HG03175 (cell line): ENCODE measurements around the gene SAA1.
A peak's percentile ranks its signal among the peaks of the same experiment; 100 is the strongest.

Source experiments
- ATAC-seq: cut with Tn5 transposase; IDR thresholded peaks from one replicate; pipeline ENCODE4 v1.9.1; 2021; ENCODE audit warnings: mild to moderate bottlenecking, moderate library complexity; ENCODE audit not compliant: unreplicated experiment

SAA1 gene

DNA sequence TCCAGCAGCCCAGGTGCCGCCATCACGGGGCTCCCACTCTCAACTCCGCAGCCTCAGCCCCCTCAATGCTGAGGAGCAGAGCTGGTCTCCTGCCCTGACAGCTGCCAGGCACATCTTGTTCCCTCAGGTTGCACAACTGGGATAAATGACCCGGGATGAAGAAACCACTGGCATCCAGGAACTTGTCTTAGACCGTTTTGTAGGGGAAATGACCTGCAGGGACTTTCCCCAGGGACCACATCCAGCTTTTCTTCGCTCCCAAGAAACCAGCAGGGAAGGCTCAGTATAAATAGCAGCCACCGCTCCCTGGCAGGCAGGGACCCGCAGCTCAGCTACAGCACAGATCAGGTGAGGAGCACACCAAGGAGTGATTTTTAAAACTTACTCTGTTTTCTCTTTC, at the start of gene SAA1:
Gene SAA1, plus strand, starts transcription at position 316 of the 400 bp plus-strand sequence. CDS start 624 bp downstream, outside the sequence.
- no peak for ATAC-seq

DNA sequence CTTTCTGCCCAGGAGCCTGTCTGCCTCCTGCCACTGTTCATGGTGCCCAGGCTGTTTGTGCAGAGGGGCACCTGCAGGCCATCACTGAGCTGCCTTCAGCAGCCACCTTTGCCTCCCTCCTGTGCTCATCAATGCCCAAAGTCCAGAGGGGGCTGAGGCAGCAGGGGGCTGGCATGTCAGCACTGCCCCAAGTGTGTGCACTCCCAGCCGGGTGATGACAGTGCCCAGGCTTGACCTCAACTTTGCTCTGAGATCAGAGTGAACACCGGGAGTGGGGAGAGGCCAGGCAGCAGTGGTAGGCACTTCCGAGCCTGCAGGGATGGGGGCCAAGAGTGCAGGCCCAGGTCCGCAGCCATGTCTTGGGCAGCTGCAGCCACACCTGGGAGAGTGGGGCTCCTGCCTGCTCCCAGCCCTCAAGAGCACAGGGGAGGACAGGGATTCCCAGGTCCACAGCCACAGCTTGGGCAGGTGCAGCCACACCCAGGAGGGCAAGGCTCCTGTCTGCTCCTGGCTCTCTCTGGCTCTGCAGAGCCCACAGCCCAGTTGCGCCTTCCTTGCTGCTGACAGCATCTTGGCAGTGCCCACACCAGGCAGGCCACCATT, 44.7 kb upstream of the SAA1 start:
- ATAC-seq: no peak

DNA sequence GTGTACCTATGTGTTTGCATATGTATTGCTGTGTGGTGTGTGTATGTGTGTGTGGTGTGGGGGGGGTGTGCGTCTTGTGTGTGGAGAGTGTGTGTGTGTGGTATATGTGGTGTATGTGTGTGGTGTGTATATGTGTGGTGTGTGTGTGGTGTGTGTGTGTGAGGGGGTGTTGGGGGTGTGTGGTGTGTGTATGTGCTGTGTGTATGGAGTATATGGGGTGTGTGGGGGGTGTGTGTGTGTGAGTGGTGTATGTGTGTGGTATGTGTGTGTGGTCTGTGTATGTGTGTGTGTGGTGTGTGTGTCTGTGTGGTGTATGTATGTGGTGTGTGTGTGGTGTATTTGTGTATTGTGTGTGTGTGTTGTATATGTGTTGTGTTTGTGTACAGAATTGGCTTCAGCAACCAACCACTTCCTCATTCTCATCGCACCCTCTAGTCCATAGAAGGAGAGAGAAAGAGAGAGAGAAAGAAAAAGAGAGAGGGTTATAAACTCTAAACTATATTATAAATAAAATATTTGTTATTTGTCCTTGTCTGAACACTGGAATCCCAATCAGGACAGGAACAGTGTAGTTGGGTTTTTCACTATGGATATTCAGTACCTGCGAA, 43.1 kb upstream of the SAA1 start:
- ATAC-seq: no peak

DNA sequence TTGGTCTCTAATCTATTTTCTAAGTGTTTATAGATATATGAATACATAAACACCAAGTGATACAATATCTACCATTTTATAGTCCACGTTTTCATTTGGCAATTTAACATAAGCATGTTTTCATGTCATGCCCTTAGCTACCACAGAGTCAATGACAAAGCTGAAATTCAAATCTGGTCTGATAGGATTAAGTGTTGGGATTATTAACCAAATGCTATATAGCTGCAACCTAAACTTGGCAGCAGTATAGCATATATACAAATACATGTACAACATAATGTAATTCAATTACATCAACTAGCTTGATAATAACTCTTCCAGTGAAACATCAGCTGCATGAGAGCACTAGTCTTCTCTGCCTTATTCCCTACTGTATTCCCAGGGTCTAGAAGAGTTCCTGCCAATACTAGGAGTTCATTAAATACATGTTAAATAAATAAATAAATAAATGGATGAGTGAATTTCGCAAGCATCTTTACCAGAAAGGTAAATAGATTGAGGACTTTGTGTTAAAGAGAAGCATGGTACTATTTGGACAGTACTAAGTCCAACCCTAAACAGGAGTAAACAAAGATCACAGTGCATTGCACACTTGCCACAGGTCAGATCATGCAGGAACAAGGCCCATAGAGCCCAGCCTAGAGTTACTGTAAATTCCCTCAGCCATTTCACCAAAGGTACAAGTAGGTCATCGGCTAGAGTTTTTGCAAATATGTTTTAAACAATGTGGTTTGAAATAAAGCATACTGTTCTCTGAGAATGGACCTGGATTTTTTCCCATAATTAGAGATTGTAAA, 42.3 kb upstream of the SAA1 start:
- ATAC-seq: no peak

DNA sequence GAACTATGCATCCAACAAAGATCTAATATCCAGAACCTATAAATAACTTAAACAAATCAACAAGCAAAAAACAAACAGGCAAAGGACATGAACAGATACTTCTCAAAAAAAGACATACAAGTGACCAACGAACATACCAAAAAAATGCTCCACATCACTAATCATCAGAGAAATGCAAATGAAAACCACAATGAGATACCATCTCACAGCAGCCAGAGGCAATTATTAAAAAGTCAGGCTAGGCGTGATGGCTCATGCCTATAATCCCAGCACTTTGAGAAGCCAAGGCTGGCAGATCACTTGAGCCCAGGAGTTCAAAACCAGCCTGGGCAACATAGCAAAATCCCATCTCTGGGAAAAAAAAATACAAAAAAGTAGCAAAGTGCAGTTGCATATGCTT, 40.2 kb upstream of the SAA1 start:
- ATAC-seq: no peak

DNA sequence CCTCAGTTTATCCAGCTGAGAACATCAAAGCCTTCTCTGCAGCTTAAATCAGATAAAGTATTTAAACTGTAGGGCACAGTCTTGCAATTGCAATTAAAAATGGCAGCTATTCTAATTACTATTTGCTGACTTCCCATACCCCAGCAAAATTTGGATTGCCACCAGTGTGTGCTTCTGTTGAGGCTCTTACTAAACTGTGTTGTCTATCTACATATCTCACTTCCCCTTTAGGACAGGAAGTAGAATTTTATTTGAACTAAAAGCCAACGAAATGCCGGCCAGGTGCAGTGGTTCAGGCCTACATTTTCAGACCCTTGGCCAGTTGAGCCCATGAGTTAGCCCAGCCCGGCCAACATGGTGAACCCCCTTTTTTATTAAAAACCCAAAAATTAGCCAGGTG, 36.6 kb upstream of the SAA1 start:
- ATAC-seq: peak; percentile 98

DNA sequence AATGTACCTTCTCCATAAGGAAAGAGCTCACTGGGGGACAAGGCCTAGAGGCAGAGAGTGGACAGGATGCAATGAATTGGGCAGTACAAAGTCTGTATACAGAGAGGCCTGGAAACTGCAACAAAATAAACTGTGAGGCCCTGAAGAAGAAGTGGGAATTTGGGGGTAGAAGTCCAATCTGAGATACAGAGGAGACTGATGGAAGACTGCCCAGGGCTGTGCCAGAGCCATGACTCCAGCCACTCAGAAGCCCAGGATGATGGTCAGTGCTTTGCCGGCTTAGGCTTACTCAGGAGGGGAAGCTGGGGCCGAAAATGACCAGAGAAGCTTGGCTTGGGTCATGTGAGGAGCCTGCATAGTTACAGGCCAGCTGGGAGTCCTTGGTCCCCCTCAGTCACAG, 35.2 kb upstream of the SAA1 start:
- ATAC-seq: no peak

DNA sequence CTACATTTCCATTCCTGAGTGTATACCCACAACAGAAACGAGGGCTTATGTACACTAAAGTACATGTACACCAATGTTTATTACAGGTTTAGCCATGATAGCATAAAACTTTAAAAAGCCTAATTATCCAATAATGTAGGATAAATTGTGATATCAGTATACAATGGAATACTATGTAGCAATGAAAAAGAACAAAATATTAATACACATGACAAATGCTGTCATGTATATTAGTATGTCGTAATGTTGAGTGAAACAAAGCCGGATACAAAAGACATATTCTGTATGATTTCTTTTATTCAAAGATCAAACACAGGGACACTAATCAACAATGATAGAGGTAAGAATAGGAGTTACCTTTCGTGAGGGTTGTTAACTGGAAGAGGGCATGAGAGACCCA, 32.2 kb upstream of the SAA1 start:
- ATAC-seq: no peak

DNA sequence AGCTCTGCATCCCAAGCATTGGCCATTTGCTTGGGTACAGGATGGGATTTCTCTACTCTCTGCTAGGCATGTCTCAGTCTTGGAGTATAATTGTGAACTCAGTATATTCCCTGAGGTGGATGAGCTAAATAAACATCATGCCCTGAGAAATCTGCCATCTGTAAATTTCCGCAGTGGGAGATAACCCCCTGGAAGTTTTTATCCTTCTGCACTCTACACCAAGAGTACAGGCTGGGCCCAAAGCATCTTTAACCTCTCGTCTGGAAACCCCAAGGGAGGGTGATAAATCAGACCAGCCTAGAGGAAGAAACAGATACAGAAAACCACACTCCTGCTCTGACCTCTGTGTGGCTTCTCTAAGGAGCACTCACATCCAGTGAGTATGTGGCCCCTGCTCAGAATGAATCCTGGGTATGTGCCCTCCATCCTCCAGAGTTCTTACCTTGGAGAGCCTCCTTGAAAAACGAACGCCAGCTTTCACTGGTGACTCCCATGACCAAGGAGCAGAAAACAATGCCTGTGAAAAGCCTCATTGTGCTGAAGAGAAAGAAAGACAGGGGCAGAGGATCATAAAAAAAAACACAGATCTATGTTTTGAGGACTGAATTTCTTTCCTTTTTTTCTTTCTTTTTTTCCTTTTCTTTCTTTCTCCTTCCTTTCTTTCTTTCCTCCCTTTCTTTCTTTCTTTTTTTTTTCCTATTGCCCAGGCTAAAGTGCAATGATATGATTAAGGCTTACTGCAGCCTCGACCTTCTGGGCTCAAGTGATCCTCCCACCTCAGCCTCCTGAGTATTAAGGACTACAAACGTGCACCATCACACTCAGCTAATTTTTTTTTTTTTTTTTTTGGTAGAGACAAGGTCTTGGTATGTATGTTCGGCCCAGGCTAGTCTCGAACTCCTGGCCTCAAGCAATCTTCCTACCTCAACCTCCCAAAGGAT, 30.4 kb upstream of the SAA1 start:
- ATAC-seq: no peak

DNA sequence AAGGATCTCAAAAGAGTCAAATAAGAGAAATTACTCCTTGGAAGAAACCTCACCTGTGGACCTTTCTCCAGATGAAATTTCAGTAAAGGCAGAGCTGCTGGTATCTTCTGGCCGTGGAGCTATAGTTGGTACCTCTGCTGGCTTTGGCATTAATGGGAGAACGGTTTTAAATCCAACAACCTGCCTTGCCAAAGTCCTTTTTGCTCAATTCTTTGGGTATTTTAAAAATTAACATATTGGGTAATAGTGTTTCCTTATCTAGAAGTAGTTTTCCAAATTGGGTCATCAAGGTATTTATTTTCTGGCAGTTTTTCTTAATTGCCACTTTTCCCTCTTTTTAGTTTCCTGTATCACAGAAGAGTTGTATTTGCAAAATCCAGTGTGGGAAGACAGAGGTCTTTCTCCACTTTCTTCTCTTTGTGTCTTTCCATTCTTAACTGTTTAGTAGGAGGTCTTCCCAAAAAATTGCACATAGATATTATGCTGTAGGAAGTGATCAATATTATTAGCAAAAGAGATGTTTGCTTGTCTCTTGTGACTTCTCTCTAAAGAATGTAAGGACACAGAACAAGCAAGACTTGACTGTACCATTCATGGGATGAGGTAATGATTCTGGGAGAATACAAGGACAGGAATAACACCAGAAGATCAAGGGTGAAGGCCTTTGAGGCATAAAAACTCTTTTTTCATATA, 29.3 kb upstream of the SAA1 start, which contains the start of gene SAA4:
Gene SAA4, minus strand, starts transcription at position 139 of the 693 bp plus-strand sequence. CDS start 876 bp downstream, outside the sequence.
- ATAC-seq: no peak

DNA sequence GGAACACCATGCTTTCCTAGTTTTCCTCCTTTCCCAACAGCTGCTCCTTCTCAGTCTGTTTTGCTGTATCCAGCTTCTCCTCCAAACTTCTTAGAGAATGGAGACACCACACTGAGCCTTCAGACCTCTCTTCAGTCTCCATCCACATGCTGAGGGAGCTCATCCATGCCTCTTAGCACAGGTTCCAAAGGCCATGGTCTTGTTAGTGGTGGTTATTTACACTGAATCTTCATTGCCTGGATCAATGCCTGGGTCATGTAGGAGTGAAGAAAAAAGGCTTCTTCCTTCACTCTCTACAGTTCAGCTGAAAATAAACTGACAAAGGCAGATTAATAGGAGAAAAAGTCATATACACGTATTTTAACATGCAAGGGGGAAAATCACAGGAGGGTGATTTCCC, 26.4 kb upstream of the SAA1 start:
- ATAC-seq: no peak

DNA sequence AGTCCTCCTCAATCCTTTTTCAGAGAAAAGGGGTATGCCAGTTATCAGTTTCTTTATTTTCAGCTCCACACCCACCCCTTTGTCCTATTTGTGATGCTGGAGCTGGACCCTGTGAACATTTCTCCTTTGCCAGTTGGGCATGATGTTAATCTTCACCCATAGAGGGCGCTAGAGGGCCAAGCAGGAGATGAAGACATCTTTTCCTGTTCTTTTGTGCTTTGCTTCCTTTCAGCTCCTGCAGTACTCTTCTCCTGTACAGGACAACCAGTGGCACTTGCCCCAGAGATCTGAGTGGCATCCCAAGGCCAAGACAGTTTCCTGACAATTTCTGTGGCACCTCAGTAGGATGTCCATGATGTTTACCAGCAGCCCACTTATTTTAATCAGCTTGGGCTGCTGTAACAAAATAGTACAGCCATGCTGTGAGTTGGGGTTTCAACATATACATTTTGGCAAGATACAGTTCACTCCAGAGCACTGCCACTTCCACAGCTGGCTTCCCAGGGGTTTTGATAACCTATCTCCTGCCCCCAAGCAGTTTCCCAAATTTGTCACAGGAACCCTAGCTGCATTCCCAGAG, 22.2 kb upstream of the SAA1 start:
- no peak for ATAC-seq

DNA sequence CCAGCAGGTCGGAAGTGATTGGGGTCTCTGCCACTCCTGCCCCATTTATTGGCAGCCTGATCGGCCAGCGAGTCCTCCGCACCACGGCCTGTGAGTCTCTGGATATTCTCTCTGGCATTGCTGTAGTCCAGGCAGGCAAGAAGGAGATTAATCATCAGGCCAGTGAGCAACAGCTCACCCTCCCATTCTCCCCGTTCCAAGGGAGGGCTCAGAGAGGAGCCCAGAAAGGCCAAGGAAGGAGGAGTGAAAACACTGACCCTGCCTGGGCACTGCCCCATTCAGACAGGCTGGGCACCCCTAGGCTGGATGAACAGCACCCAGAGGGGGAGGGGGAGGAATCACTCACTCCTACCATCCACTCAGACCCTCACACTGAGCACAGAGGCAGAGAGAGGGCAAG, 20.7 kb upstream of the SAA1 start:
- no peak for ATAC-seq

DNA sequence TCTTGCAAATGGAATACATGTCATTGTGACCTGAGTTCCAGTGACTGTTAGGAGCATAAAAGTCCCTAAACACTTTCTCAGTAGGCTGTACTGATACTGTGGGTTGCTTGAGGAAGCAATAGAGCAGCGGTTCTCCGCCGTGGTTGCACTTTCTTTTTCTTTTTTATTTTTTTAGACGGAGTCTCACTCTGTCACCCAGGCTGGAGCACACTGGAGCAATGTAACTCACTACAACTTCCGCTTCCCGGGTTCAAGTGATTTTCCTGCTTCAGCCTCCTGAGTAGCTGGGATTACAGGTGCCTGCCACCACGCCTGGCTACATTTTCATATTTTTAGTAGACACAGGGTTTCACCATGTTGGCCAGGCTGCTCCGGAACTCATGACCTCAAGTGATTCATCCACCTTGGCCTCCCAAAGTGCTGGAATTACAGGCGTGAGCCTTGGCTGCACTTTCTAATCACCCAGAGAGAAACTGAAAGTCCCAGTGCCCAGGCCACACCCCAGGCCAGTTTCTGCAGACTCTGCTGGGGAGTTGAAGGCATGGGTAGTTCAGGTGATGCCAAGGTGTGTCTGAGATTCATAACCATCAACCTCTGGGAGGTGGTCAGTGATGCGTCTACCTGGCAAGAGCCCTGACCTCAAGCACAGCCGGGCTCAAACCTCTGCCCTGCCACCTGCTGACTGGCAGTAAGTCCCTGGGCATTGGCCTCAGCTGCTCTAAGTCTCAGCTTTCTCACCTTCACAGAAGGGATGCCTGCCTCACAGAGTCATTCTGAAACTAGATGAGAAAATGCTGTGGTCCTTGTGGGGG, 19.5 kb upstream of the SAA1 start:
- peak; percentile 83 for ATAC-seq

DNA sequence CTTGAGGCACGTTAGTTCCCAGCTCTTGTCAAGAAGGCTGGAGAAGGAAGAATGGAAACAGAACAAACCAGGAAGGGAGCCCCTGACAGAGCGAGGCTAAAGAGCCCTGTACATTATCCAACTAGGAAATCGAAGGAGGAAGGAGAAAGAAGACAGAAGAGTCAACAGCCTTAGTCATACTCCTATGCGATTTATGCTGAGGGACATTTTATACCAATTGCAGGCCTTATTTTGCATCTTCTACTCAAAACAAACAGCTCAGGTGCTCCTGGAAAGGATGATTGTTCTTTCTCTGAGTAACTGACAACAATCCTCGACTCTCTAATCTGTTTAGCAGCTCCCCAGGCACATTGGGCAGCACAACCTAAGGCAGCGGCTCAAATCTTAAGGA, 18.9 kb upstream of the SAA1 start:
- peak; percentile 6 for ATAC-seq

DNA sequence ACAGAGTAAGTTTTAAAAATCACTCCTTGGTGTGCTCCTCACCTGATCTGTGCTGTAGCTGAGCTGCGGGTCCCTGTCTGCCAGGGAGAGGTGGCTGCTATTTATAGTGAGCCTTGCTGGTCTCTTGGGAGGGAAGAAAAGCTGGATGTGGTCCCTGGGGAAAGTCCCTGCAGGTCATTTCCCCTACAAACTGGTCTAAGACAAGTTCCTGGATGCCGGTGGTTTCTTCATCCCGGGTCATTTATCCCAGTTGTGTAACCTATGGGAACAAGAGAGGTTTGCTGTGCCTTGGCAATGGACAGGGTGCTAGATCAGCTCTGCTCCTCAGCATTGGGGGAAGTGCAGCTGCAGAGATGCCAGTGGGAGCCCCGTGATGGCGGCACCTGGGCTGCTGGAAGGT, 17.5 kb upstream of the SAA1 start, which contains the start of gene SAA2:
Gene SAA2, minus strand, starts transcription at position 108 of the 400 bp plus-strand sequence. CDS start 657 bp downstream, outside the sequence.
- ATAC-seq: no peak

DNA sequence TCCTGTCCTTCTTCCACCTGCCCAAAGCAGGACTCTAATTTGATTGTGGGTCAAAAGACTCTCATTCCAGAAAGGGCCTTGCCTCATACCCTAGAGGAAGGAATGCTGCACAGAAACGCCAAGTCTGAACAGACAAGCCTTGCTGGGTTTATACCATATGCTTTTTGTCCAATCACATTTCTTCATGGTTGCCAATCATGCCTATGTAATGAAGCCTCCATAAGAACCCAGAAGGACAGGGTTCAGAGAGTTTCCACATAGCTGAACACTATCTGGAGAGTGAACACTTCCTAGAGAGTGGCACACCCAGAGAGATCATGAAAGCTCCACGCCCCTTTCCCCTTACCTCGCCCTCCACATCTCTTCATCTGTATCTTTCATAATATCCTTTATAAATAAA, 12.8 kb upstream of the SAA1 start:
- ATAC-seq: no peak

DNA sequence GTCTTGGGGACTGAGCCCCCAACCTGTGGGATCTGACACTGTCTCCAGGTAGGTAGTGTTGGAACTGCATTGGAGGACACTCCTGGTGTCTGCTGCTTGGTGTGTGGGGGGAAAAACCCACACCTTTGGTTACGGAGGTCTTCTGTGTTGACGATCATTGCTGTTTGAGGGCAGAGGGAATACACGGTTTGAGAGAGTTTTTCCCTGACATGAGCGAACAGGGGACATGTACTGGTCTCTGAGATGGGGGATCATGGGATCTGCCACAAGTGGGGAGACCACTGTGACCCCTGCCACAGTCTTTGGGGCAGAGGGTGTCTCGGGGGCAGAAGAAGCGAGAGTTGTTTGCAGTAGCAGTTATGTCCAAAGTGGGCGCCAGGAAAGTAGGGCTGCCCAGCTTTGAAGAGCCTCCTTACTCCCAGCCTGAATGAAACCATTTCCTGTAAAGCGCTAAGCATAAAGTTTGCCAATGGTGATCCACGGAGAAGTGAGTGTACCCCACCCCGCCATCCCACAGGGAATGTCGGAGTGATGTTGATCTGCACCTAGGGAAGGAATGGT, 12.2 kb upstream of the SAA1 start:
- ATAC-seq: no peak
